Central memory CD8-positive, alpha-beta T cell (primary cell): ENCODE data around the gene CD300LB.
"Not testable (repeated sequence)": the region's sequence is repeated elsewhere in the genome, so short reads cannot be mapped to it uniquely, and the experiment has no call there.

ENCODE experiments used
- ATAC-seq: fragments of 150-1000 bp; cut with Tn5 transposase; replicated peaks from 2 replicates; pipeline ENCODE4 v1.10.0; 2022; ENCODE audit warnings: mild to moderate bottlenecking, moderate FRiP score, moderate number of reproducible peaks; ENCODE audit not compliant: poor library complexity, severe bottlenecking; ENCODE audit errors: extremely low read depth
- DNase-seq, 2 donors: peaks; one replicate each; pipeline ENCODE4 v3.0.0; 2021; ENCODE audit warnings: low spot score in 2 of 2
- H3K27ac Mint-ChIP-seq: one replicate; pipeline ENCODE4 v1.8.0; 2022; ENCODE audit warnings: low read depth, mild to moderate bottlenecking, moderate library complexity, mixed read lengths
- H3K27me3 Mint-ChIP-seq: one replicate; pipeline ENCODE4 v1.8.0; 2022; ENCODE audit warnings: mixed read lengths
- H3K36me3 Mint-ChIP-seq: one replicate; pipeline ENCODE4 v1.8.0; 2022; ENCODE audit warnings: mild to moderate bottlenecking, moderate library complexity, mixed read lengths; ENCODE audit not compliant: insufficient read depth
- H3K4me1 Mint-ChIP-seq: one replicate; pipeline ENCODE4 v1.8.0; 2022; ENCODE audit warnings: mixed read lengths
- H3K4me3 Mint-ChIP-seq: one replicate; pipeline ENCODE4 v1.8.0; 2022; ENCODE audit warnings: mild to moderate bottlenecking, moderate library complexity, mixed read lengths
- H3K9me3 Mint-ChIP-seq: one replicate; pipeline ENCODE4 v1.8.0; 2022; ENCODE audit warnings: mixed read lengths

Gene CD300LB

DNA sequence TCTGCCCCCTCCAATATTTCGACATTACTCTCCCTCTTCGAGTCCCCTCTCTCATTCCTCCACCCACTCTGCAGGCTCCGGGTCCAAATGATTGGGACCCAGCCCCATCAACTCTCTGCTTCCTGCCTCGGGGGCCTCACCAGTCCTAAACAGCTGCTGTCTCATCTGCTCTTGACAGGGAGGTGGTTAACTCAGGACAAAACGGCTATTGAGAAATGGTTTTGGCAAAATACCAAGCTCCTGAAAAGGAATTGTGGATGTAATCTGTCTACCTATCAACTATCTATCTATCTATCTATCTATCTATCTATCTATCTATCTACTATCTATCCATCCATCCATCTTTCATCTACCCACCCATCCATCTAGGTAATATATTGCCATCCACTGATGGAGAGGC, 33.9 kb upstream of the CD300LB start:
- ATAC-seq = no peak
- no peak for DNase-seq
- no peaks in the 10 kb centered on the region for H3K9me3 Mint-ChIP-seq
- no peak overlapping the region for H3K4me3 Mint-ChIP-seq
- H3K27me3 Mint-ChIP-seq = peaks cover 51% of the 10 kb centered on the region
- H3K4me1 Mint-ChIP-seq = no peaks in the 10 kb centered on the region
- no peak overlapping the region for H3K27ac Mint-ChIP-seq
- H3K36me3 Mint-ChIP-seq = no peaks in the 10 kb centered on the region

DNA sequence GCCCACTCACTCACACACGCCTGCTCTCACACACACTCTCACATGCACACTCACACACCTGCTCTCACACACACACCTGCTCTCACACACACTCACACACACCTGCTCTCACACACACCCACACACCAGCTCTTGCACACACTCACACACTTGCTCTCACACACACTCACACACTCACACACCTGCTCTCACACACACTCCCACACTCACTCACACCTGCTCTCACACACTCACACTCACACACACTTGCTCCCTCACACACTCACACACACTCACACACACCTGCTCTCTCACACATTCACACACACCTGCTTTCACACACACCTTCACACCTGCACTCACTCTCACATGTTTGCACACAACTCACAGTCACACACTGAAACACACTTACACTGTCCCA, 32.1 kb upstream of the CD300LB start:
- Mint-ChIP-seq H3K4me1 (peaks cover 7% of the 10 kb centered on the region), H3K27me3 (peaks cover 40% of the 10 kb centered on the region), H3K27ac (no peak overlapping the region), H3K36me3 (no peaks in the 10 kb centered on the region), H3K9me3 (no peaks in the 10 kb centered on the region), H3K4me3 (no peak overlapping the region)
- DNase-seq (no peak), ATAC-seq (no peak)

DNA sequence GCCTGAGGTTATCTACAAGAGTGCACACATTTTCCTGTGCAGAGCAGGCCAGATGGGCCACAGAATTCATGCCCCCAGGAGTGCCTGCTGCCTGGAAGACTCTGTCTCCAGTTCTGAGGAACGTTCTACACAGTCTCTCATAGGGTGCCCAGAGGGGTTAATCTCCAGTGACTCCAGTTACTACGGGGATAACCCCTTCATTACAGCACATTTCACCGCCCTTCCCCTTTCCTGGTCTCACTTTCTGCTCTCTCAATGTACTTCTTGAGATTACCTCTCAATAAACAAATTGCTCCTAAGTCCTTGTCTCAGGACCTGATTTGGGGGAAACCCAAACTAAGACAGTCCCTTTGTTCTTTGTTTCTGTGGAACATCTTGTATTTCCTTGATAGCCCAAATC, 30.3 kb upstream of the CD300LB start:
- H3K4me1 Mint-ChIP-seq = peaks cover 7% of the 10 kb centered on the region
- no peak for ATAC-seq

DNA sequence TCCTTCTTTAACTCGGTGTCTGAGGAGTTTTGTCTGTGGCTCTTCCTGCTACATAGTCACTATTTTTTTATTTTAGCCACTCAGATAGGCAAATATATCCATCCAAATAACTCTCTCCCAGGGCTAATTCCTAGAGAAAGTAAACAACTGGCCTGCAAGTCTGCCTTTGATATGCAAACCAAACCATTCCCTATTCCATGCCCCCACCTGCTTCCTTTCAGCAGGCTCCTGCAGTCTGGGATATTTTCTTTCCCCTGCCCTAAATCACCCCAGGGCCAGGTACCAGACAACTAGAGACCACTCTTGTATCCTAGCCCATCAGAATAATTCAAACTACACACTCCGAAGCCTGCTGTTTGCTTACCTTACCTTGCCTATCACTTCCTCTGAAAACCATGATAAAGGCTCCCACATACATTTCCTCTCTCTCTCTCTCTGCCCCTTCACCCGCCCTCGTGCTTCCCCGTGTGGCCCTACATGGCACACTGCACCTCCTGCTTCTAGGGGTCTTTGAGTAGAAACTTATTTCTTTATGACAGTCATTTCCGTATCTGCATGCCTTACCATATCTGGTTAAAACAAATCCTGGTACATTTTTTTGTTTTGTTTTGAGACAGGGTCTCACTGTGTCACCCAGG, 27.7 kb upstream of the CD300LB start:
- H3K27ac Mint-ChIP-seq = no peak overlapping the region
- peaks cover 7% of the 10 kb centered on the region for H3K4me1 Mint-ChIP-seq
- H3K36me3 Mint-ChIP-seq = peaks cover 1% of the 10 kb centered on the region
- H3K4me3 Mint-ChIP-seq = no peak overlapping the region
- DNase-seq (no peak), ATAC-seq (peak; percentile 46)
- no peaks in the 10 kb centered on the region for H3K9me3 Mint-ChIP-seq
- H3K27me3 Mint-ChIP-seq = peaks cover 22% of the 10 kb centered on the region

More for the DNA sequence above, 30.3 kb upstream of the CD300LB start:
- peaks cover 1% of the 10 kb centered on the region for H3K36me3 Mint-ChIP-seq
- H3K9me3 Mint-ChIP-seq = no peaks in the 10 kb centered on the region
- peaks cover 34% of the 10 kb centered on the region for H3K27me3 Mint-ChIP-seq
- H3K4me3 Mint-ChIP-seq = no peak overlapping the region
- H3K27ac Mint-ChIP-seq = no peak overlapping the region
- no peak for DNase-seq

DNA sequence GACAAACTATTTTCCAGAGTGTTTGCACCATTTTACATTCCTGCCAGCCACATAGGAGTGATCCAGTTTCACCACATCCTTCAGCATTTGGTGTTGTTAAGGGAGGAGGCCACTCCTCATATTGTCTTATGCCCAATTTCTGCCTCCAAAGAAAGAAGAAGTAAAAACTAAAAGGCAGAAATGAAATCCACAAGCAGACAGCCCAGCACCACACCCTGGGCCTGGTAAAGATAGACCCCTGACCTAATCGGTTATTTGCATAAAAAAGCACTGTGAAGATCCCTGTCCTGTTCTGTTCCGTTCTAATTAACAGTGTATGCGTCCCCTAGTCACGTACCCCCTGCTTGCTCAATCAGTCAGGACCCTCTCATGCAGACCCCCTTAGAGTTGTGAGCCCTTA, 27.1 kb upstream of the CD300LB start:
- peaks cover 22% of the 10 kb centered on the region for H3K27me3 Mint-ChIP-seq
- H3K4me3 Mint-ChIP-seq, ATAC-seq: not testable (repeated sequence)

DNA sequence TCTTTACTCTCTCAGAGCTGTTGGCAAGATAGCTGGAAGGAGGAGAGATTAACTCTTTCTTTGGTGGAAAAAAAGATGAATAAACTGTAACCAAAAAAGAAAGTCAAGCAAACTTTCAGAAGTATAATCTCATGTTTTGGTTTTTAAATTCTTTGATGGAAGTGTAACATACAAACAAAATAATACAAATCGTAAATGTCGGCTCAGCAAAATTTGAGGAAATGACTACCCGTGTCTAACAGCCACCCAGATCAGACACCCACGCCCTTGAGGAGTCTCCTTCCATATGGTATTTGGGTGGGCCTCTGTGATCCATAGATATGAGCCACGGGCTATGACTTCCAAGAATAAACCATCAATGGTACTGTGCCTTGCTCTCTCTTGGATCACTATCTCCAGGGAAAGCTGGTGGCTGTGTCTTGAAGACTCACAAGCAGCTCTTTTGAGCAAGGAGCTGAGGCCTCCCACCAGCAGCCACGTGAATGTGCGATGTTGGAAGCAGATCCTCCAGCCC, 24.2 kb upstream of the CD300LB start:
- DNase-seq = no peak
- no peak overlapping the region for H3K4me3 Mint-ChIP-seq
- H3K27me3 Mint-ChIP-seq = peaks cover 37% of the 10 kb centered on the region
- ATAC-seq = no peak
- peaks cover 7% of the 10 kb centered on the region for H3K4me1 Mint-ChIP-seq
- no peak overlapping the region for H3K27ac Mint-ChIP-seq
- H3K36me3 Mint-ChIP-seq = peaks cover 1% of the 10 kb centered on the region
- H3K9me3 Mint-ChIP-seq = no peaks in the 10 kb centered on the region

More for the DNA sequence above, 27.1 kb upstream of the CD300LB start:
- H3K36me3 Mint-ChIP-seq, H3K27ac Mint-ChIP-seq, H3K4me1 Mint-ChIP-seq, H3K9me3 Mint-ChIP-seq, DNase-seq: not testable (repeated sequence)

DNA sequence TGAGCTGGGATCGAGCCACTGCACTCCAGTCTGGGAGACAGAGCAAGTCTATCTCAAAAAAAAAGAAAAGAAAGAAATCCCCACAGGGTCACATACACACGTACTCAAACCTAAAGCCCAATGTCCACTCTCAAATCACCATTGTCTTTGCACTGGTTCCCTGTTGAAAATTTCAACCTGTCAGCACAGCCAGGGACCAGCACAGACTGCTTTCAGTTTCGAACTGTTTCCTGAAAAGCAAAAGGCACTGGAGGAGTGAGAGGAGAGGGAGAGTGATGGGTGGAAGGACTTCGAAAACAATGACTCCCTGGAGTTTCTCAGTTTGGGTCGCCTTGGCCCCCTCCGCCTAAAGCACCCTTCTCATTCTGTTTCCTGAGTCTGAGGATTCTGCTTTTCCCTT, 23.6 kb upstream of the CD300LB start:
- Mint-ChIP-seq H3K9me3 (no peaks in the 10 kb centered on the region), H3K4me1 (peaks cover 7% of the 10 kb centered on the region)
- no peak for ATAC-seq

DNA sequence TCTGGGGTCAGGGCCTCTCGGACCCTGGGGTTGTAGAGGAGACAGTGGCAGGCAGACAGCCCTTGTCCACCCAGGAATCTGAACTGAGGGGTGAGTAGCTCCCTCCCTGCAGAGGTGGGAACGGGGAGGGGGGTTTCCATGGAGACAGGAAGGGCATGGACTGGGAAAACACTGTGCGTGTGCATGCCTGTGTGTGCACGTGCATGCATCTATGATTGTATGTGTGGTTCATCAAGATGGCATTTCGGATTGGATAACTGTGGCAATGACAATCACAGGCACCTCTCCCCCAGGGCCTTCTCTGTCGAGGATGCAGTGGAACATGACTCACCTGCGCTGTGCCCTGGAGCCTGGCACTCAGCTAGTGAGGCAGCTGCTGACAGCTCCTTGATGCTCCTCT, 20.8 kb upstream of the CD300LB start:
- no peak for ATAC-seq
- no peak overlapping the region for H3K27ac Mint-ChIP-seq
- H3K4me3 Mint-ChIP-seq = no peak overlapping the region
- H3K36me3 Mint-ChIP-seq = no peaks in the 10 kb centered on the region
- no peaks in the 10 kb centered on the region for H3K9me3 Mint-ChIP-seq
- peaks cover 7% of the 10 kb centered on the region for H3K4me1 Mint-ChIP-seq
- no peak for DNase-seq
- peaks cover 65% of the 10 kb centered on the region for H3K27me3 Mint-ChIP-seq

More for the DNA sequence above, 23.6 kb upstream of the CD300LB start:
- H3K27ac Mint-ChIP-seq = no peak overlapping the region
- H3K27me3 Mint-ChIP-seq = peaks cover 43% of the 10 kb centered on the region
- peaks cover 1% of the 10 kb centered on the region for H3K36me3 Mint-ChIP-seq
- H3K4me3 Mint-ChIP-seq = no peak overlapping the region
- no peak for DNase-seq

DNA sequence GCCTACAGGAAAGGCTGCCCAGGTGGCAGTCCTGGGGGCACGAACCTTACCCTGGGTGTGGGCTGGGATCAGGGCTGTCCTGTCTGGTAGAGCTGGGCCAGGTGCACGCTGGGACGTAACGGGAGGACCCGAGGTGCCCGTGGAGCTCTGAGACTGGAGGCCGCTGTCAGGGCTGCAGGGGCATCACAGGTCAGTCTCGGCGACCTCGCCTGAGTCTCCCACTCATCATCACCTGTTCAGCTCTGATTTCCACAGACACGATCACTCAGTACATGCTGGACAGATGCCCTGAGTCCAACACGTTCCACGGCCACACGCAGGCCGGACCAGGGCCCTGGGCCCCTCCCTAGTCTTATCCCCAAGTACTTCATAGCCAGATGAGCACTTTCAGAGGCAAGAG, 19.3 kb upstream of the CD300LB start:
- peaks cover 65% of the 10 kb centered on the region for H3K27me3 Mint-ChIP-seq
- H3K4me1 Mint-ChIP-seq = peaks cover 7% of the 10 kb centered on the region
- H3K27ac Mint-ChIP-seq = no peak overlapping the region
- H3K9me3 Mint-ChIP-seq = no peaks in the 10 kb centered on the region
- no peak overlapping the region for H3K4me3 Mint-ChIP-seq
- no peaks in the 10 kb centered on the region for H3K36me3 Mint-ChIP-seq
- no peak for DNase-seq
- no peak for ATAC-seq

DNA sequence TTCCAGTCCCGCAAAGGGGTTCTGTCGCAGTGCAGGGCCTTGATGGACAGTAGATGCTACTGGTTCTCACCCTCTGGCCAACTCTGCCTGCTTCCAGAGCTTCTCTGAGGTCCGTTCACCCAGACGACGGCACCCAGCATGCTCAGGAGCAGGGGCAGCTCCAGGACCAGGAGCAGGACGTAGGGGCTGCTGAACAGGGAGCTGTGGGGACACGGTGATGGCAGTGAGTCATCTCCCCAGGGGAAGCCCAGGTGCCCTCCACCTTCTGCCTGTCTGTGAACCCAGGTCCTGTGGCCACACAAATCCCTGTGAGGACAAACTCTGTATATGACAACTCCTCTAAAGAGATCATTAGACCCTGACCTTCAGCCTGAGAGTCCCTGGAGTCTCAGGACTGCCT, 18.1 kb upstream of the CD300LB start:
- Mint-ChIP-seq H3K4me1 (peaks cover 7% of the 10 kb centered on the region), H3K4me3 (no peak overlapping the region), H3K36me3 (no peaks in the 10 kb centered on the region), H3K9me3 (no peaks in the 10 kb centered on the region), H3K27ac (no peak overlapping the region), H3K27me3 (peaks cover 65% of the 10 kb centered on the region)
- ATAC-seq (no peak), DNase-seq (no peak)

DNA sequence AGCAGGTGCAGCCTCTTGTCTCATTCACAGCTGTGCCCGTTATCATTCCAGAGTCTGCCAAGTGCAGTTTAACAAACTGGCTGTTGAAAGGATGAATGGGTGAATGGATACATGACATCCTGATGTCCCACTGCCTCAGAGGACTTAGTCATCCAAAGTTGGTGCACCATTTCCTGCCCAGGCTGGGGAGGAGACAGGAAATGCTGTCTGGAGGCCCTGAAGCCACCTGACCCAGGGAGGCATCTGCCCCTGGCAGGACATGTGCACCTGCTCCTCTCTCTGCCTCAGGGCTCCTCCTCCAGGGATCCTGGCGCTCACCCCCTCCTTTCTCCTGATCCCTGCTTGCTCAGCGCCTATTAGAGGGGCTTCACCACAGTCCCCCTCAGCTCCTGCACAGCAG, 16.5 kb upstream of the CD300LB start:
- DNase-seq = no peak
- ATAC-seq = no peak
- H3K27me3 Mint-ChIP-seq = peaks cover 51% of the 10 kb centered on the region

DNA sequence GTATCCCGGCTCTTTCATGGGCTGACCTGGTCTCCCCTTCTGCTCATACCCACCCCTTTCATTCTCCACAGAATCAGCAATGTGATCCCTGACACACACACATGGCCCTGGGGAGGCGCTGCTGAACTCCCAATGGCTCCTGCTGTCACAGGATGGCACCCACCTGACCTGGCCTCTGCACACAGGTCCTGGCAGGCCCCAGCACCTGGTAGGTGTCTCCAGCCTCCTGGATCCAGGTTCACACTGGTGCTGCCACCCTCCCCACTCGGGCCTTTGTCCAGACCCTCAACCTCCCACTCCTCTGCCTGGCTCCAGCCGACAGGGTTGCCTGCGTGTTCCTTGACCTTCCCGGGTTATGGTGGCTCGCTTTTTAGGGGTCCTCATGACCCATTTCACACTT, 16.0 kb upstream of the CD300LB start:
- no peak overlapping the region for H3K4me3 Mint-ChIP-seq
- ATAC-seq (no peak), DNase-seq (no peak)
- no peaks in the 10 kb centered on the region for H3K9me3 Mint-ChIP-seq
- H3K27ac Mint-ChIP-seq = no peak overlapping the region
- peaks cover 7% of the 10 kb centered on the region for H3K4me1 Mint-ChIP-seq
- H3K27me3 Mint-ChIP-seq = peaks cover 51% of the 10 kb centered on the region
- H3K36me3 Mint-ChIP-seq = no peaks in the 10 kb centered on the region

More for the DNA sequence above, 16.5 kb upstream of the CD300LB start:
- Mint-ChIP-seq H3K36me3 (no peaks in the 10 kb centered on the region), H3K4me1 (peaks cover 7% of the 10 kb centered on the region), H3K9me3 (no peaks in the 10 kb centered on the region), H3K4me3 (no peak overlapping the region), H3K27ac (peak overlapping the region; percentile 33)

DNA sequence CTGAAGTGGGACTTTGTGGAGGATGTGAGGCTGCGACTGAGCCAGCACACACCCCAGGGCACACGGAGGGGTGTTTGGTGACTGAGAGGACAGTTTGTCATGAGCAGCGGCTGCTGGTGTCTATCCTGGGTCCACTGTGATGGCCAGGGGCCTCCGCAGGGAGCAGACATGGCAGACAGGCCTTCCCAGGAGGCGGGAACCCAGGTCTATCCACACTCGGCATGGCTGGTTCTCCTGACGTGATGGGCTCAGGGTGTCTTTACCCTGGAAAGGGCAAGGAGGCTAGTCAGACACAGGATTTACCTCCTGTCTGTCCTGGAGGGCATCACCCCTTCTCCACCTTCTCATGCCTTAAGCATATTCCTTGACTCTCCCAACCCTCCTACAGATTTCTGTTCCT, 15.3 kb upstream of the CD300LB start:
- peaks cover 49% of the 10 kb centered on the region for H3K27me3 Mint-ChIP-seq
- no peaks in the 10 kb centered on the region for H3K9me3 Mint-ChIP-seq
- H3K36me3 Mint-ChIP-seq = no peaks in the 10 kb centered on the region
- no peak overlapping the region for H3K27ac Mint-ChIP-seq
- ATAC-seq = no peak
- H3K4me3 Mint-ChIP-seq = no peak overlapping the region
- DNase-seq = no peak
- peaks cover 7% of the 10 kb centered on the region for H3K4me1 Mint-ChIP-seq
